Keratinocyte (primary cell): Measurements from ENCODE around the gene RERE. TPM values are rescaled to one million over a fixed set of nuclear protein-coding genes. Genes with fewer than 3 reads are reported as not detected.
A peak's percentile ranks its signal among the peaks of the same experiment; 100 is the strongest.

Experiments
- DNase-seq: peaks from one replicate; pipeline ENCODE4 v3.0.0-alpha.2; 2011; ENCODE audit warnings: low read depth, missing footprints, low spot score
- FAIRE-seq: peaks from 2 replicates; lab custom pipeline; 2011; peaks lifted over from hg19 to GRCh38; lab: Jason Lieb, UNC
- H2AFZ ChIP-seq: 2 replicates; pipeline ENCODE4 v1.6.0; 2012; ENCODE audit warnings: low read length, control low read depth, inconsistent platforms; ENCODE audit not compliant: control insufficient read depth
- H3K27ac ChIP-seq: 2 replicates; pipeline ENCODE4 v1.5.1; 2011; ENCODE audit warnings: low read length; ENCODE audit not compliant: control insufficient read depth, insufficient read depth
- H3K27me3 ChIP-seq: 3 replicates; pipeline ENCODE4 v1.6.0; 2011; ENCODE audit warnings: low read length; ENCODE audit not compliant: control insufficient read depth, insufficient read depth; ENCODE audit errors: extremely low read depth
- H3K36me3 ChIP-seq, 2 experiments: 2 replicates in 1 of 2; 3 replicates in 1 of 2; pipeline ENCODE4 v1.5.1; 2011; ENCODE audit warnings: low read length in 2 of 2, mild to moderate bottlenecking in 1 of 2; ENCODE audit not compliant: control insufficient read depth in 2 of 2, insufficient read depth in 2 of 2; ENCODE audit errors: extremely low read depth in 1 of 2
- H3K4me1 ChIP-seq: 3 replicates; pipeline ENCODE4 v1.5.1; 2011; ENCODE audit warnings: low read length; ENCODE audit not compliant: control insufficient read depth, insufficient read depth; ENCODE audit errors: extremely low read depth
- H3K4me2 ChIP-seq: 3 replicates; pipeline ENCODE4 v1.6.0; 2011; ENCODE audit warnings: low read depth, low read length; ENCODE audit not compliant: control insufficient read depth, insufficient read depth; ENCODE audit errors: extremely low read depth
- H3K4me3 ChIP-seq, 3 experiments: fragments of 200-600 bp in 1 of 3; sonication (generic) in 1 of 3; 2 replicates in 2 of 3; 3 replicates in 1 of 3; pipeline ENCODE4 v1.5.1; 2011 to 2016; ENCODE audit warnings: low read length in 3 of 3, mild to moderate bottlenecking in 3 of 3, control low read depth in 2 of 3, inconsistent platforms in 1 of 3, low read depth in 1 of 3, mixed read lengths in 1 of 3, mixed run types in 1 of 3, moderate library complexity in 1 of 3; ENCODE audit not compliant: control insufficient read depth in 2 of 3, insufficient read depth in 2 of 3; ENCODE audit errors: extremely low read depth in 1 of 3
- H3K79me2 ChIP-seq: 2 replicates; pipeline ENCODE4 v1.6.0; 2012; ENCODE audit warnings: low read length; ENCODE audit not compliant: control insufficient read depth, insufficient read depth
- H3K9ac ChIP-seq: 3 replicates; pipeline ENCODE4 v1.6.0; 2011; ENCODE audit warnings: low read length; ENCODE audit not compliant: control insufficient read depth, insufficient read depth; ENCODE audit errors: extremely low read depth
- H3K9me1 ChIP-seq: 3 replicates; pipeline ENCODE4 v1.6.0; 2011; ENCODE audit warnings: low read length; ENCODE audit not compliant: control insufficient read depth, insufficient read depth; ENCODE audit errors: extremely low read depth
- H3K9me3 ChIP-seq: 2 replicates; pipeline ENCODE4 v1.5.1; 2012; ENCODE audit warnings: low read depth, low read length; ENCODE audit not compliant: control insufficient read depth
- H4K20me1 ChIP-seq: 3 replicates; pipeline ENCODE4 v1.6.0; 2011; ENCODE audit warnings: low read length; ENCODE audit not compliant: control insufficient read depth, insufficient read depth; ENCODE audit errors: extremely low read depth
- EZH2 ChIP-seq: IDR thresholded peaks from one replicate; pipeline ENCODE4 v1.6.1; 2012; ENCODE audit warnings: inconsistent platforms, mild to moderate bottlenecking, low read length, moderate library complexity
- dilution Hi-C: fragments of 300-500 bp; cut with MboI; formaldehyde crosslinking; loops from one replicate; pipeline ENCODE4 v1.7.0; 2020; ENCODE audit warnings: low sequenced_read_pairs; ENCODE audit not compliant: extremely low pct_ligation_motif_present
- polyA plus RNA-seq, 5 experiments: library from polyadenylated mRNA; depleted of rRNA in 3 of 5; stranded (reverse) in 3 of 5; stranded (forward) in 1 of 5; unstranded in 1 of 5; fragments of >200 nt; gene quantifications; 1 replicate in 1 of 5; 2 replicates in 3 of 5; 3 replicates in 1 of 5; pipeline versions ENCODE4 v1.2.1 to v1.2.3, GENCODE V29; 2011 to 2012; ENCODE audit warnings: missing spikeins in 2 of 5, low read depth in 1 of 5, low replicate concordance in 1 of 5
- TF ChIP-seq, protein P1 (sequence below), 3 experiments: IDR thresholded peaks in 1 of 3; conservative IDR thresholded peaks in 1 of 3; optimal IDR thresholded peaks in 1 of 3; 2 replicates in 2 of 3; 3 replicates in 1 of 3; pipeline versions ENCODE3 to v1.5.1; 2011; ENCODE audit warnings: low read length in 3 of 3, mild to moderate bottlenecking in 3 of 3, moderate library complexity in 2 of 3, control low read depth in 1 of 3, inconsistent platforms in 1 of 3; ENCODE audit not compliant: insufficient read depth in 2 of 3; ENCODE audit errors: extremely low read depth in 1 of 3

The RERE gene
- polyA plus RNA-seq, 1 donor (not counting 4 experiments of a cell fraction or from before 2014, with no cell fraction given): 3.8 TPM

DNA sequence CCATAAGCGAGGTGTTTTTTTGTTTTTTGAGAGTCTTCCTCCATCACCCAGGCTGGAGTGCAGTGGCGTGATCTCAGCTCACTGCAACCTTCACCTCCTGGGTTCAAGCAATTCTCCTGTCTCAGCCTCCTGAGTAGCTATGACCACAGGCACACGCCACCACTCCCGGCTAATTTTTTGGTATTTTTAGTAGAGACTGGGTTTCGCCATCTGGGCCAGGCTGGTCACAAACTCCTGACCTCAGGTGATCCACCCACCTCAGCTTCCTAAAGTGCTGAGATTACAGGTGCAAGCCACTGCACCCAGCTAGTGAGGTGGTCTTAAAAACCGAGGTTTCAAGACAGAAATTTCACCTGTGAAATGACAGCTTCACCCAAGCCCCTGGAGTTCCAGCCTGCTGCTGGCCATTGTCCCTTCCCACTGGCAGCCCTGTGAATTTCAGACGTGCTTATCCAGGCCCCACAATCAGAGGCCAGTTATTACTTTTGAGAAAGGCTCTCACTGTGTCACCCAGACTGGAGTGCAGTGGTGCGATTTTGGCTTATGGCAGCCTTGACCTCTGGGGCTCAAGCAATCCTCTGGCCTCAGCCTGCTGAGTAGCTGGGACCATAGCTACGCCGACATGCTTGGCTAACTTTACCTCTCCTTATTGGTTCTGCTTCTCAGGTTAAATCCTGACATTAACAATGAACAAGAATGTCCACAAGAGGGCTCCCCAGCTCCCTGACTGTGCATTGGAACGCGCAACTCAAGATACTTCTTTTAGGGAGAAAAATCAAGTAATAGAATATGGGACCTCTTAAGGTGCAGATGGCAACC, 41.7 kb upstream of the RERE start:
- Histone ChIP-seq H2AFZ (no peak overlapping the region), H3K27ac (no peak overlapping the region), H3K9ac (no peak overlapping the region), H3K9me1 (no peaks in the 10 kb centered on the region), H4K20me1 (peaks cover 44% of the 10 kb centered on the region), H3K9me3 (no peaks in the 10 kb centered on the region), H3K36me3 (peaks cover 35 to 56% of the 10 kb centered on the region in 2 experiments), H3K79me2 (peaks cover 8% of the 10 kb centered on the region), H3K4me3 (no peak overlapping the region), H3K27me3 (no peaks in the 10 kb centered on the region), H3K4me2 (no peak overlapping the region), H3K4me1 (no peaks in the 10 kb centered on the region)
- FAIRE-seq: no peak
- dilution Hi-C loops: no loop called here
- no peak for DNase-seq
- no peak for TF ChIP-seq EZH2
- TF ChIP-seq, protein P1, sequence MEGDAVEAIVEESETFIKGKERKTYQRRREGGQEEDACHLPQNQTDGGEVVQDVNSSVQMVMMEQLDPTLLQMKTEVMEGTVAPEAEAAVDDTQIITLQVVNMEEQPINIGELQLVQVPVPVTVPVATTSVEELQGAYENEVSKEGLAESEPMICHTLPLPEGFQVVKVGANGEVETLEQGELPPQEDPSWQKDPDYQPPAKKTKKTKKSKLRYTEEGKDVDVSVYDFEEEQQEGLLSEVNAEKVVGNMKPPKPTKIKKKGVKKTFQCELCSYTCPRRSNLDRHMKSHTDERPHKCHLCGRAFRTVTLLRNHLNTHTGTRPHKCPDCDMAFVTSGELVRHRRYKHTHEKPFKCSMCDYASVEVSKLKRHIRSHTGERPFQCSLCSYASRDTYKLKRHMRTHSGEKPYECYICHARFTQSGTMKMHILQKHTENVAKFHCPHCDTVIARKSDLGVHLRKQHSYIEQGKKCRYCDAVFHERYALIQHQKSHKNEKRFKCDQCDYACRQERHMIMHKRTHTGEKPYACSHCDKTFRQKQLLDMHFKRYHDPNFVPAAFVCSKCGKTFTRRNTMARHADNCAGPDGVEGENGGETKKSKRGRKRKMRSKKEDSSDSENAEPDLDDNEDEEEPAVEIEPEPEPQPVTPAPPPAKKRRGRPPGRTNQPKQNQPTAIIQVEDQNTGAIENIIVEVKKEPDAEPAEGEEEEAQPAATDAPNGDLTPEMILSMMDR (optimal IDR thresholded peaks at IDR 0.05 in 1 of 3, IDR thresholded peaks at IDR 0.05 in 1 of 3, conservative IDR thresholded peaks at IDR 0.05 in 1 of 3; ENCODE audit: extremely low read depth in 1 of 3, insufficient read depth in 2 of 3, low read length in 3 of 3): peak; percentile 39 to 69 (median 50)

DNA sequence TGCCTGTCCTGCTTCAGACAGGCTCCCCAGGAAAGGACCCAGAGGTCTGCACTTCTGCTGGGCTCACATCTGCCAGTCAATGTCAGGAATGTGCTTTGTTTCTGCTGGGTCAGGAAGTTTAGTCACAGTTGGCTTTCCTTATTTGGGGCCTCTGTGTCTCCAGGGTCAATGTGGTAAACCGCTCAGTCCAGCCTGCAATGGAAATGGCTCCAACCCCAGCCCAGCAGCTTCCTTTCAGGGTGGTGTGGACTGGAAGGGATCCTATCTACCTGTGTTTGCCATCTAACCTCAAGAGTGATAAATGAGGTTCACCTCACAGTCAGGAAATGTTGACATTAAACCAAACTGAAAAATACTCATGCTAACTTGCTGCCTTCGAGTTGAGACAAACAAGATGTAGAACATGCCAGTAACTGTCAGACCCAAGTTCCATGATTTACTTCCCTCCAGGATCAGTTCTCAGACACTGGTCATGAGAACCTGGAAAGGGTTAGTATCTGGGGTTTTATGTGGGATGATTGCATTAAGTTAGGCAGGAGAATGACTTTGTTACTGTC, 40.8 kb upstream of the RERE start:
- dilution Hi-C loops: no loop called here
- no peak overlapping the region for H3K27ac ChIP-seq
- H3K9me1 ChIP-seq: no peaks in the 10 kb centered on the region
- H3K4me2 ChIP-seq: no peak overlapping the region
- peaks cover 35% of the 10 kb centered on the region for H4K20me1 ChIP-seq
- H3K4me3 ChIP-seq: no peak overlapping the region
- peaks cover 3% of the 10 kb centered on the region for H3K79me2 ChIP-seq
- peaks cover 27 to 47% of the 10 kb centered on the region in 2 experiments for H3K36me3 ChIP-seq
- H3K27me3 ChIP-seq: no peaks in the 10 kb centered on the region
- no peaks in the 10 kb centered on the region for H3K4me1 ChIP-seq
- no peak overlapping the region for H2AFZ ChIP-seq
- DNase-seq (no peak), FAIRE-seq (peak; percentile 57)
- H3K9ac ChIP-seq: no peak overlapping the region
- no peaks in the 10 kb centered on the region for H3K9me3 ChIP-seq
- TF ChIP-seq, protein P1 (optimal IDR thresholded peaks at IDR 0.05 in 1 of 3, IDR thresholded peaks at IDR 0.05 in 1 of 3, conservative IDR thresholded peaks at IDR 0.05 in 1 of 3; ENCODE audit: extremely low read depth in 1 of 3, insufficient read depth in 2 of 3, low read length in 3 of 3): no peak
- TF ChIP-seq EZH2: no peak
